HG02938 (cell line): Measurements from ENCODE around the gene COMMD7.

Experiments
- ATAC-seq: cut with Tn5 transposase; IDR thresholded peaks from one replicate; pipeline ENCODE4 v1.9.1; 2021; ENCODE audit warnings: mild to moderate bottlenecking, moderate library complexity; ENCODE audit not compliant: unreplicated experiment

The COMMD7 gene

DNA sequence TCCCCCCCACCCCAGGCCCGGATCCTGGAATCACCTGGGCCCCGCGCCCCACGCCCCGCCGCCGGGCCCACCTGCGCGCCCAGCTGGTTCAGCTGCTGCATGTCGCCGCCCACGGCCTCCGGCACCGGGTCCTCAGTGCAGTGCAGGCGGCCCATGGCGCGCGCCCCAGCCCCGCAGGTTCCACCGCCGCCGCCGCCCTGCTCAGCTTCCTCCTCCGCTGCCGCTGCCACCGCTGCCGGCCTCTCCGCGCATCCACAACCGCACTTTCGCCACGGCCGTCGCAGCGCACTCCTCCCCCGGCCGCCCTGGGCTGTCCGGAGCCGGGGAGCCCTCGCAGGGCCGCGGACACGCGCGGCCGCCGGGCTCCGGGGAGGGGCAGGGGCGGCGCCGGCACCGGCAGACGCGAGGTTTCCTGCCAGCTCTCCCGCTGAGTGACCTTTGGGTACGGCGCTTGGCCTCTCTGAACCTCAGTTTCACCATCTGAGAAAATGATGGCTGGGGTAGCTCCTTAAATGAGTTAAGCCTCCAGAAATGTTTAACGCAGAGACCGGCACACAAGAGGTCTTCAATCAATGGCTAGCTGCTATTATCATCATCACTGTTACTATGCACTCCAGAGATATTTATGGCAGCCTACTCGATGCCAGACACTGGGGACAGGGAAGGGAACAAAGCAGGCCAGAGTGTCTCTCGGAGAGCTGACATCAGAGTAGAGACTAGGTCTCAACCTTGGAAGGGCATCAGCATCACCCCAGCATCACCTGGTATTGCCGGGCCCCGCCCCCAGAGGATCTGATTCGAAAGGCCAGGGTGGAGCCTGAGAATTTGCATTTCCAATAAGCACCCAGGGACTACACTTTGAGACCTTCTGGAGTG, at the start of gene COMMD7:
Gene COMMD7, minus strand, starts transcription at position 231 of the 876 bp plus-strand sequence. Its CDS starts 76 bp downstream, at position 155.
- ATAC-seq: peak; percentile 58

DNA sequence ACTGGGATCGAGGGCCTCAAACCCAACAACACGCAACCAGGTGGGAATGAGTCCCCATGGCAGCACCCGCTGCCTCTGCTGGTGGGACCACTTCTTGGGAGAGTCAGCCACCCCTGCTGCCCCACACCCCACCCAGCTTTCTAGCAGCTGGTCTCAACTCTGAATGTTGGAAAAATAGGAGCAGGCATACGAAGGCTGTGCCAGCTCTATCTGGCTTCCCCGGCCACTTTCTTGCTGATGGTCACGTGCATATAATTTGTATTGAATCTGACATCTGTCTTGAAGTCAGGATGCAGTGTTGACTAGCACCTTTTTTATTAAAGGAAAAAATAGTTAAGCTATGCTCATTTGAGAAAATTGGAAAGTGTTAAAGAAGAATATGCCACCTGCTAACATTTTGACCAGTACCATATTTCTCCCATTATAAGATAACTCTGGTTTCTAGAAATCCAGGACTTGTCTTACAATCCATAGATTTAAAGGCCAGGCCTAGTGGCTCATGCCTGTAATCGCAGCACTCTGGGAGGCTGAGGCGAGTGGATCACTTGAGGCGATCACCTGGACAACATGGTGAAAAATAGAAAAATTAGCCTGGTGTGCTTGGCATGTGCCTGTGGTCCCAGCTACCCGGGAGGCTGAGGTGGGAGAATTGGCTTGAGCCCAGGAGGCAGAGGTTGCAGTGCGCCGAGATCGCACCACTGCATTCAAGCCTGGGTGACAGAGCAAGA, 49.6 kb upstream of the COMMD7 start:
- no peak for ATAC-seq

DNA sequence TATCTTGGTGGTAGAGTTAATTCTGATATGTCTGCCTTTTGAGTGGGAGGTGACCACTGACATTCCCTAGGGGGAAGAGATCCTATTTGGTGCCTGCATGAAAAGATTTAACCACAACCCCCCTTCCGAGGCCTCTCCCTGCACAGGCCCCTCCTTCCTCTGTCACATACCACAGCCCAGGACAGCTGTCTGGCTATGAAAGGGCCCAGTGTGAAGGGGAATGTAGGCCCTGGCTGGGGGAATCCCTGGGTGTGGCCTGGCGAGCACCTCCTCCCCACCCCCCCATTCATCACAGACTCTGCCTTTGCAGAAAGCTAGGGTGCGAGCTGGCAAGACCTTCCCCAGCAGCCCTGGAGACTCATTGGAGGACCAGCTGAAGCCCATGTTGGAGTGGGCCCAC, 49.0 kb upstream of the COMMD7 start:
- no peak for ATAC-seq

DNA sequence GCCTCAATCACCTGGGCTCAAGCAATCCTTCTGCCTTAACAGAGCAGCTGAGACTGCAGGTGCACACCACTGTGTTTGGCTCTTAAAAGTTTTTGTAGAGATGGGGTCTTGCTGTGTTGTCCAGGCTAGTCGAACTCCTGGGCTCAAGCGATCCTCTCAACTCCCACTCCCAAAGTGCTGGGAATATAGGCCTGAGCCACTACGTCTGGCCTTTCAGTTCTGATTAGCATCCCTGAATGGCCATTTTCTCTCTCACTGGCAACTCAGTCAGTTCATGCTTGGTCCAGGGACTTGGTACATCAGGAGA, 47.4 kb upstream of the COMMD7 start:
- no peak for ATAC-seq

DNA sequence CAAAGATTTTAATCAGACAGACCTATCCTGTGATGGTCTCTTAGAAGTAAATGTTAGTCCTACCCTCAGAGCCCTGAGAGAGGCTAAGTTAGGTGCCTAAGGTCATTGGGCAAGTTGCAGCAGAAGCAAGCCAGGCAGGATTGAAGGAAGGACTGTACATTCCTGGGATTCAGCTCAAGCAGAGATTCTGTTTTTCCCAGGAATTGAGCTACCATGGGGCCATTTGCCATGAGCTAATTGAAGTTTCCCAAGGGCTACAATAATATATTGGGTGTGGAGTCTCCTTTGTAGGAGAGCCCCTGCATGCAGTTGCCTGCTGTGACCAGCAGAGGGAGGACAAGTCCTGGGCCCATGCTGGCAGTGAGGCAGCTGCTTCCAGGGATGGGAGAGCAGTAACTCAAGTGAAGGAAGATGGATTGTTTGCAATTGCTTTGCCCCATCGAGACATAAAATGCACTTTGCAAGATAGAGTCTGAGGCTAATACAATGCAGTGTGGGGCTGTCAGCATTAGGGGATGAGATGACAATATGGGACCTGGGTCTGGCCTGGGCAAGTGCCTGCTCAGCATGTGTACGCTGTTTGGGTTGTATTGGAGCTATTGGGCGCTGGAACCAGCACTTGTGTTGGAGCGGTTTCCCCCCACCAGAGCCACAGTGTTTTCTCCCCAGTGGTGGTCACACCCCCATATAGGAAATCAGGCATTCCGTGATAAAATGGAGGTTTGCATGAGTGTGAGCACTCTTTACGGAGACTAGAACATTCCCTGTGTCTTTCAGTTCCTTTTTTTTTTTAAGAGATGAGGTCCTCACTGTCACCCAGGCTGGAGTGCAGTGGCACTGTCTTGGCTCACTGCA, 46.9 kb upstream of the COMMD7 start:
- ATAC-seq: no peak

DNA sequence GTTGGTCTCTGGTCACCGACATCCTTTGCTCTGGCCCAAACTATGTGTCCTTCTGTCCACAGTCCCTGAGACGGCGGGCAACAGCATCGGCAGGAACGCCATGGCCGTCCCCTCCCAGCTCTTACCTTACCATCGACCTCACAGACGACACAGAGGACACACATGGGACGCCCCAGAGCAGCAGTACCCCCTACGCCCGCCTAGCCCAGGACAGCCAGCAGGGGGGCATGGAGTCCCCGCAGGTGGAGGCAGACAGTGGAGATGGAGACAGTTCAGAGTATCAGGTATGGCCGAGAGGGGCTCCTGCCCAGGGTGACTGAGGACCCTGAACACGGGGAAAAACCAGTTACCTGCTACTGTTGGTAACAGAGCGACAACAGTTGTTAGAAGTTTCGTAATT, 43.9 kb upstream of the COMMD7 start:
- no peak for ATAC-seq

DNA sequence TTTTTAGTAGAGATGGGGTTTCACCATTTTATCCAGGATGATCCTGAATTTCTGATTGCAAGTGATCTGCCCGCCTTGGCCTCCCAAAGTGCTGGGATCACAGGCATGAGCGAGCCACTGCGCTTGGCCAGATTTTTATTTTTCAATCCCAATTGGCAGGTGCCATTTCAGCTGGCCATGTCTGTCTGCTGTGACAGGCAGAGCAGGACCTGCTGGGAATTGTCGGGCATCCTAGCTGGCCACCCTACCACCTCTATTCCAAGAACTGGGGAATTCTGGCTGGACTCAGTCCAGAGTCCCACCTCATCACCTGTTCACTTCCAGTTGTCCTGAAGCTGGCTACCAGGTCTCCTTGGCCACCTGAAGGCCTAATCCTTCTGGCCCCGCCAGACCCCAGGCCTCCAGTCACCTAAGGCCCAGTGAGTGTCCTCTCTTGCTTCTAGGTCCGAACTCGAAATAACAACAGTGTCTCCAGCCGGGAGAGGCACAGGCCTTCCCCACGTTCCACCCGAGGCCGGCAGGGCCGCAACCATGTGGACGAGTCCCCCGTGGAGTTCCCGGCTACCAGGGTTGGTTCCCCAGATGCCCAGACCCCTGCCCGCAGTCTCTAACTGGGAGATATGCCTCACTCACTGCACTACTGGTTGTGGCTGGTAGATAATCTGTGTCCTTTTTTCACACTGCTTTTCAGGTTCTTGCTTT, 42.9 kb upstream of the COMMD7 start:
- ATAC-seq: no peak

DNA sequence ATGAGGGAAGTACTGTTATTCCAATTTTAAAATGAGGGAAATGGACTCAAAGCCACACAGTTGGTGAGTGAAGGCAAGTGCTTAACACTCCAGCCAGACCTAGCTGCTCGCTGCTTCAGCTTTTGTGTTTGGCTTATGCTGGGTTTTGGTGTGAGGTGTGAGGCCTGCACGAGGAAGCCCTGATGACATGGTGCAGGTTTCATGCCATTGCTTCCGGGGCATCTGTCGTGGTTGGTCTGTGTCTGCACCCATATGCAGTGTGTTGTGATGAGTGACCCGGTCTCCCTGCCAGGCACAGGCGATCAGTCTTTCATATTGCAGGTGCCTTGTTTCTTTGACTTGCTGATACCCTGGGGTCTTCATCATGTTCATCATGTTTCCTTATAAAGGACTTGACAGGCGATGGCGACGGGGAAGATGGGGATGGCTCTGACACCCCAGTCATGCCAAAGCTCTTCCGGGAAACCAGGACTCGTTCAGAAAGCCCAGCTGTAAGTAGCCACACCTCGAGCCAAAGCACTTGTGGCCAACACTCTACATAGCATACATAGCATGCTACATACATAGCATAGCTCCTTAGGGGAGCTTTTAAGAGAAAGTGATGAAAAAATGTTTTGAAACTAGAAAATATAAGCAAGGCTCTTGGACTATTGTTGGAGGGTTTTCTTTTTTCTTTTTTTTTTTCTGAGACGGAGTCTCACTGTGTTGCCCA, 41.3 kb upstream of the COMMD7 start:
- ATAC-seq: no peak

DNA sequence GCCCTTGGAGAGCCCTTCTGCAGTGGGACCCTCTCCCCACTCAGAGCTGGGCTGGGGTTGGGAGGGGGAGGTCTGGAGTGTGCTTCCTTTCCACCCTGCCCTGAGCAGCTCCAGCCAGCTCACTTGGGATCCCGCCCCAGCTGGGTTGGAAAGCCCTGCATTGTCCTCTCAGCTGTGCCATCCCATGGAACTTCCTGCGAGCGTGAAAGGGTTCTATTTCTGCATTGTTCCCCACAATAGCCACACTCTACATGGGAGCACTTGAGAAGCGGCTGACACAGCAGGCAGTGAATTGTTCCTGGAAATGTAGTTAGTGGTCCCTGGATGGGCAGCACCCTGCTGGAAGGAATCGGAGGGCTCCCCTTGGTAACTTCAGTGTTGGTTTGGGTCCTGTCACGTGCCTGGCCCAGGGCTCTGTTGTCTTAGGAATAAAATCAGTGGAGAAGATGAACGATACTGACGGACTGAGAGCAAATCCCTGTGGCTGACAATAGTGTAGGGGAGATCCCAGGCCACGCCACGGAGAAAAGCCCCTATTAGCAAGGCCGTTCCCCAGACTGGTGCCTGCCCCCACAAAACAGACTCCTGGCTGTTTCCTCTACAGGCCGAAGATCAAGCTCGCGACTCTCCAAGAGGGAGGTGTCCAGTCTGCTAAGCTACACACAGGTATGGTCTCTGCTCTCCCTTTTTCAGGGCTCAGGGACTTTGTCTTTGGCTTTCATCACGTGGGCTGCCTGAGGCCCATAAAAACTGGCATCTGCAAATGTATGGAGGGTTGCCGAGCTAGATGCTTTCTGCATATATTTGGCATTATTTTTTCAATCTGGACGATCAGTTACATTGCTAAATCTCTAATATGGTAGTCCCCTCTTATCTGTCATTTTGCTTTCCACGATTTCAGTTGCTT, 37.7 kb upstream of the COMMD7 start:
- no peak for ATAC-seq

DNA sequence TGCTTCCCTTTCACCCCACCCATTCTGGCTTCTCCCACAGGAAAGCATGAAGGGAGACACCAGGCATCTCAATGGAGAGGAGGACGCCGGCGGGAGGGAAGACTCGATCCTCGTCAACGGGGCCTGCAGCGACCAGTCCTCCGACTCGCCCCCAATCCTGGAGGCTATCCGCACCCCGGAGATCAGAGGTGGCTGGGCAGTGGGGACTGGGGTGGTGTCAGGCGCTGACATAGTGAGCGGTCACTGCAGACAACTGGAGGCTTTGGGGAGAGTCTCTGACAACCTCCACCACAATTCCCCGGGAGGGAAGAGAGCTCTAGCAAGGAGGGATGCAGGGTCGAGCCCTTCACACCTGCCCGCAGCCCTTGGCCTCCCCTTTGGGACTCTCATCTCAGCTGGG, 37.0 kb upstream of the COMMD7 start:
- no peak for ATAC-seq

DNA sequence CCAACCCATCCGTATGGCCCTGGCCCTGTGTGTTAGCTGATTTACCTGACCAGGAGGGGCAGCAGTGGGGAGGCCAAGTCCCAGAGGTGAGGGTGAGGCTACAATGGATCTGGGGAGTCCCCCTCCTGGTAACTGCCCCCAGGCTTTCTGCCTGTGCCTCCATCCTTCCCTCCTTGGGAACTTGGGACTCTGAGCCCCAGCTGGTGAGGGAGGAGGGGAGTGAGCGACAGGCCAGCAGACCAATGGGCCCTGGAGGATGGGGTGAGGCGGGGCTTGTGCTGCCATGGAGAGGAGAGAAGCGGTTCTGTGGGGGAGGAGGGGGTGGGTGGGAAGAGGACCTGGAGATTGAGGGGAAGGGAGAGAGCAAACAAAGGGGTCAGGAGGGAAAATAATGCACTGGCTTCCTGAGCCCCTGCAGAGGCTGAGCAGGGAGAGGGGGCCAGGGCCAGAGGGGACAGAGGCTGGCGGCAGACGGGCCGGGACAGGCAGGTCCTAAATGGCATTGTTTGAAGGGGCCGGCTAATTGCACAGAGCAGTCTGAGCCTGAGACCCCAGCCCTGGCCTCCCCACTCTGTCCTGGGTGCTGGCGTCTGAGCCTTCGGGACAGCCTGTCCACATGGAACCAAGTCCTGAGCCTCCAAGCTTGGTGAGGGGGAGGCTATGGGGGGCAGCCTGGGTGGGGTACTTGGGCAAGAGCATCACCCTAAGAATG, 36.4 kb upstream of the COMMD7 start:
- ATAC-seq: no peak

DNA sequence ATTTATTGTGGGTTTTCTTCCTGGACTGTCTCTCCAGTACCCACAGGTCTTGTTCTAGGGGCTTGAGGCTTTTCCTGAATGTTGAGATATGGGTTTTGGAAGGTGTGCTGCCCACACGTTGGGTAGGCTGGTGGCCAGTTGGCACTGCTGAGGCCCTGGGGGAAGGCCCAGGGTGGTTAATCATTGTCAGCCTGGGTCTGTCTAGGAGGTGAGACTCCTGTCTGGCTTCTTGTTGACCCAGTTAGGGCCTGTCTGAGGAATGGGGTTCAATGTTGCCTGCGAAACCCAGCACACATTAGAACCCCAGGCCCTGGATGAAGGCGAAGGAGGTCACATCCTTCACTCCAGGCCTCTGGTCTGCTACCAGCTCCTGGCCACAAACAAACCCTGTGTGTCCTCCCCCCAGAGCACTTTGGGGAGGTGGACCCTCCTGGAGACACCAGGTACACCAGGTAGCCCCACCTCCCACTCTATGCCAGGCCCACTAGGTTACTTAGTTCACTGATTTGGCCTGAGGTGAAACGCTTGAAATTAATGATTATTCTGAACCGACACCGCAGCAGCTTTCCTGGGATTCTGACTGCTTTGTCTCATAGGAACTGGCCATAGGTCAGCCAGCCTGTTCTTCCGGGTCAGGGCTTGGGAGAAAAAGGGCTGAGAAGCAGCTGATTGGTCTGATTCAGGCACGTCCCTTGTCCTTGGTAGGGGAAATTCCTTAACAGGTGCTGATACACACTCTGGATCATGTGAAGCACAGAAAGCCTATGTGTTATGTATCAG, 34.1 kb upstream of the COMMD7 start:
- no peak for ATAC-seq

DNA sequence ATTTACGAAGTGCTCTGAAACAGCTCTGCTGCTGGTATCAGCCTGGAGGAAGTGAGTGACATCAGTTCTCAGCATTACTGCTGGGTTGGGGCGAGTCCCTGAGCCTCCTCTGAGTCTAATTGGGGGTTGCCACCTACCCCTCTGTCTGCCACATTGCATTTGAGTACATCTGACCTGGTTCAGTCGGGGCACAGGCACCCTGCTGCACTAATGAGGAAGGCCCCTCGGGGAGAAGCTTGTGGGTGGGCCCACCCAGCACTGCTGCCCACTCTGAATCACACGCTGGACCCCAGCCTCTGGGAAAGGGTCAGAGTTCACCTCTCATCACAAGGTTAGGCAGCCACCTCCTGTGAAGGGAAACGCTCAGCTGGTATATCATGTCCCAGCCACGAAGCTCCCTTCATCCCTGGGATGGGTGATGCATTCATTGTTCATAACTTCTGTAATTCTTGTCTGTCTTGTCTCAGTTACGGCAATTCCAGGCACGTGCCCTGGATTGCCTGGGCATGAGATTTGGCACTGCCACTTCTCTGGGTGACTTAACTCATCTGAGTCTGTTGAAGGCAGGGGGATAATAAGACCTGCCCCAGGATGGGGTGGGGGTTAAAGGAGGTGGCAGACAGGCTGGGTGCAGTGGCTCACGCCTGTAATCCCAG, 32.2 kb upstream of the COMMD7 start:
- ATAC-seq: no peak

DNA sequence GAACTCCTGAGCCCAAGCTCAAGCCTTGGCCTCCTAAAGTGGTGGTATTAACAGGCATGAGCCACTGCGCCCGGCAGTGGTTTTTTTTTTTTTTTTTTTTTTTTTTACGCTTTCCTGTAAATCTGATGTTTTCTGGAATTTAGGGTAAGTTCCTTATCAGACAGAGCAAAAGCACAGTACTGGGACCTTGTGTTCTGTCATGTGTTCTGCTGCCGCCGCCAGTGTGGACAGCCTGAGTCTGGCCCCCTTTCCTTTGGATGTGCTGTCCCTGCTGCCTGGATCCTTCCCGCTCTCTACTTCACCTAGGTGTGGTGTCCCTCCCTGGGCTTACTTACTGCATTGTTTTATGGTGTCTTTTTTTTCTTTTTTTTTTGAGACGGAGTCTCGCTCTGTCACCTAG, 30.6 kb upstream of the COMMD7 start:
- no peak for ATAC-seq

DNA sequence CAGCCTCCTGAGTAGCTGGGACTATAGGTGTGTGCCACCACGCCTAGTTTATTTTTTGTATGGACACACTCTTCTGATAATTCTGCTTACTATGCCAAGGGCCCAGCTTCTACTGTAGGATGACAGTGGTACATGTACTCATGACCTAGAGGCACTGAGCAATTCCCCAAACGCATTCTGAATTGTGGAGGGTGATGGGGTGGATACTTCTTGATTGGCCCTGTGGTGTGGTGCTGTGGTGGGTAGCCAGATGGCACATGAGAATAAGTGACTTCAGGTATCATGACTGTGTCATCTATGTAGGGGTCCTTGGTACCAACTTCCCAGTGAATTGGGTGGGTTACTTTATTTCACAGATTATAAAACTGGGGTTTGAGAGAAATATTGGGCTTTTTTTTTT, 30.0 kb upstream of the COMMD7 start:
- ATAC-seq: no peak

DNA sequence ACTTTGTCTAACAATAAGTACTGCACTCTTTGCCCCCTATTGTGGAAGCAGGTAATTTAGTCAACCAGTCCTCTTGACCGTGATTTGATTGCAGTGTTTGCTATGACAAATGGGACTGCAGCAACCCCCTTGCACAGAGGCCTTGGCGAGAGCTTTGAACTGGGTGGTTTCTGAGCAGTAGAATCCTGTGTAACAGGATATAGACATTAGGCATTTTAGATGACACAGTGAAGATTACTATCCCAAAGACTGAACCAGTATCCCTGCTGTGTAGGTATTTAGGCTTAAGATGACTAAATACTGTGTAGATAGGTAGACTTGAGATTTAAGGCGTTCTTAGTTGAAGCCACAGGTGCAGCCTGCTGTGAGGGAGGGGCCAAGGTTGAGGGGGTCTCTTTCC, 28.8 kb upstream of the COMMD7 start:
- ATAC-seq: no peak

DNA sequence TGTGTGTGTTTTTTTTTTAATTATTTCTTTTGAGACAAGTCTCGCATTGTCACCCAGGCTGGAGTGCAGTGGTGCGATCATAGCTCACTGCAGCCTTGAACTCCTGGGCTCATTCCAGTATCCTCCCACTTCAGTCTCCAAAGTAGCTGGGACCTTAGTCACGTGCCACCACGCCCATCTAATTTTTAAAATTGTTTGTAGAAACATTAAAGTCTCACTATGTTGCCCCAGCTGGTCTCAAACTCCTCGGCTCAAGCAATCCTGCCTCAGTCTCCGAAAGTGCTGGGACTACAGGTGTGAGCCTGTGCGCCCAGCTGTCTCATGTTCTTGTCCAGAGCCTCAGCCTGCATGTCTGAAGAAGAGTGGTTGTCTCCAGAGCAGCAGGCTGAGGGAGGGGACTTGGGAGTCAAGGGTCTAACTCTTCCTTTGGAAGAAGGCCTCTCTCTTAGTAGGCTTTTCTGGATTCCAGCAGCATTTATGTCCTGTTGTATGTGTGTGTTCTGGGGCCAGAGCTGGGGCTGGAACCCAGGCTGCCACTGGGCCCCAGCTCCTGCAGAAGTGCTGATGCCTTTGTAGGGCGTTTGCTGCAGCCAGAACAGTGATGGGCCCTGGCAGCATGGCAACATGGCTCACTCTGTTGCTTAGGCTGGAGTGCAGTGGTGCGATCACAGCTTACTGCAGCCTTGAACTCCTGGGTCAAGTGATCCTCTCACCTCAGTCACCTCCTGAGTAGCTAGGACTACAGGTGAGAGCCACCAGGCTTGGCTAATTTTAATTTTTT, 24.3 kb upstream of the COMMD7 start:
- no peak for ATAC-seq
